Measurements from ENCODE around the gene RHCE. TPM values are rescaled to one million over a fixed set of nuclear protein-coding genes. Genes with fewer than 3 reads are reported as not detected.
"Not testable (repeated sequence)": the region's sequence is repeated elsewhere in the genome, so short reads cannot be mapped to it uniquely, and the experiment has no call there.

RHCE gene
- 0.52 TPM for total RNA-seq

DNA sequence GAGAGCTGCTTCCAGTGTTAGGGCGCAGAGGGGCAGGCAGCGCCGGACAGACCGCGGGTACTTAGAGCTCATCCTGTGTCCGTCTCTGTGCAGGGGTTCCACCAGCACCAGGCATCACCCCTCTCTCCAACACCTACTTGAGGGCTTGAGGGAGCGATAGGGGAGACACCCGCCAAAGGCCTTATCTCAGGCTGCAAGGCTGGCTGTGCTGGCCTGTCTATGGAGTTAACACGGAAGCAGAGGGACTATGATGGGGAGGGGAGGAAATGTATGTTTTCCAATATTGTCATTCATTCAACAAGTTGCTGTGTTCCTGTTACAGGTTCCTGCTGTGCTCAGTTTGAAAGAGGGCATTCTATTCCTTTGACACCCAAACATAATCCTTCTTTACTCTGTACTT, at the start of gene RHCE:
TSS of gene RHCE (minus strand) at position 111 of the 400 bp plus-strand sequence. CDS start at position 72, 39 bp downstream.
- not testable (repeated sequence) for H3K4me3 ChIP-seq (ENCODE audit: low read length in 3 of 3); H3K9me3 ChIP-seq (ENCODE audit: control insufficient read depth in 3 of 3, low read length in 3 of 3); H3K36me3 ChIP-seq (ENCODE audit: control insufficient read depth in 3 of 3, insufficient read depth in 3 of 3, low read length in 3 of 3); H3K27ac ChIP-seq (ENCODE audit: low read depth, low read length); H3K27me3 ChIP-seq (ENCODE audit: control insufficient read depth in 3 of 3, insufficient read depth in 3 of 3, low read length in 3 of 3); H3K4me1 ChIP-seq (ENCODE audit: control insufficient read depth in 3 of 3, insufficient read depth in 3 of 3, low read length in 3 of 3); H3K9ac ChIP-seq (ENCODE audit: low read depth in 1 of 3, low read length in 3 of 3)

DNA sequence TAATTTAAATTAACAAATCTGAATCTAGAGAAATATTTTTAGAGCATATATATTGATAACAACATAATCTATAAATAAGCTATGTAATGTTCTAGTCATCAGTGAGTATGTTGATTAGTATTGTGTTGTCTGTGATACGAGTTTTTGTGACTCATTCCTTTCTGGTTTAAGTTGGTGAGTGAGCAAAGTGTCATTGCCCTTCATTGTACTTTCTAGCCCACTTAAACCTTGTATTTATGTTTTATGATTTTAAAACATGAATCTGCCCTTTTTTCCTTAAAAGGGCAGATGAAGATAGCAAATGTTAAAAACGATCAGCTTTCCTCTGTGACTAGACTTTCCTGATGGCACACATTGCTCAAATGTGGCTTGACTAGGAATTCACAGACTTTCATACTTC, 48.6 kb upstream of the RHCE start:
- no peak overlapping the region for H3K27ac ChIP-seq (ENCODE audit: low read depth, low read length)
- H3K27me3 ChIP-seq (ENCODE audit: control insufficient read depth in 3 of 3, insufficient read depth in 3 of 3, low read length in 3 of 3): no peaks in the 10 kb centered on the region
- H3K36me3 ChIP-seq (ENCODE audit: control insufficient read depth in 3 of 3, insufficient read depth in 3 of 3, low read length in 3 of 3): peaks cover 0 to 5% (median 0%) of the 10 kb centered on the region in 3 donors
- no peaks in the 10 kb centered on the region for H3K9me3 ChIP-seq (ENCODE audit: control insufficient read depth in 3 of 3, low read length in 3 of 3)
- H3K4me3 ChIP-seq (ENCODE audit: low read length in 3 of 3): no peak overlapping the region
- H3K4me1 ChIP-seq (ENCODE audit: control insufficient read depth in 3 of 3, insufficient read depth in 3 of 3, low read length in 3 of 3): peaks cover 14 to 28% (median 27%) of the 10 kb centered on the region in 3 donors
- H3K9ac ChIP-seq (ENCODE audit: low read depth in 1 of 3, low read length in 3 of 3): no peak overlapping the region

DNA sequence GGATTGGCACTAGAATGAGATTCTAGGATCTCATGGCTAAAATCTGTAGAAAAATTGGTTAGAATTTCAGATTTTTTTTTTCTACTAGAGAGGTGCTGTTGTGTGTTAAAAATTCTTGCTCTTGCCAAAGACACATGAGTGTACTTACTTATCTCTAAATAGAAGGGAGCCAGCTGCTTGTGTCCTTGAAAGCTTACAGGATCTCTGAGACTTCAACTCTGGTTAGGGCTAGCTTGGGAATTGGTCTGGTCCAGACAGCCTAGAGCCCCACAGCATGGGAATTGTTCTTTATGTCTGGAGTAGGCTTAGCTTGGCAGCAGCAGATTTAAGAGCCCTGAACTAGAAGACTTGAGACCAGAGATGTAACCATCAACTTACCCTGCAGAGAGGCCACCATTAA, 47.4 kb upstream of the RHCE start:
- peak overlapping the region in 1 of 3 donors; percentile 40 for H3K9ac ChIP-seq (ENCODE audit: low read depth in 1 of 3, low read length in 3 of 3)
- no peaks in the 10 kb centered on the region for H3K27me3 ChIP-seq (ENCODE audit: control insufficient read depth in 3 of 3, insufficient read depth in 3 of 3, low read length in 3 of 3)
- peaks cover 0 to 5% (median 0%) of the 10 kb centered on the region in 3 donors for H3K36me3 ChIP-seq (ENCODE audit: control insufficient read depth in 3 of 3, insufficient read depth in 3 of 3, low read length in 3 of 3)
- H3K9me3 ChIP-seq (ENCODE audit: control insufficient read depth in 3 of 3, low read length in 3 of 3): no peaks in the 10 kb centered on the region
- peaks cover 15 to 23% (median 21%) of the 10 kb centered on the region in 3 donors for H3K4me1 ChIP-seq (ENCODE audit: control insufficient read depth in 3 of 3, insufficient read depth in 3 of 3, low read length in 3 of 3)
- no peak overlapping the region for H3K4me3 ChIP-seq (ENCODE audit: low read length in 3 of 3)
- H3K27ac ChIP-seq (ENCODE audit: low read depth, low read length): peak overlapping the region; percentile 49

DNA sequence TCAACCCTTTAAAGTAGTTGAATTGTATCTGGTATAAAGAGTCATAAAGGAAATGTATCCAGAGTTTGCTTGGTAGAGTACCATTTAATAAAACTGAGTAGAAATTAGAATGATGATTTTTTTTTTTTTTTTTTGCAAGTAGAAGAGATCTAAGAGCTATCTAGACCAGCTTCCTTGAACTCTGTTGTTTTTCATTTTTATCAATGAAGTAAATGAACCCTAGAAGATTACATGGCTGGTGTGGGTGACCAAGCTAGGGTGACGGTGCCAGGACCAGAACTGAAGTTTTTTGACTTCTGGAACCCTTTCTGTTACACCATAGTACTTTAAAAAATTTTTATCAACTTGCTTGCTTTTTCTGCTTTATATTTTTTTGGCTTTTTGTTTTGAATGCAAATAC, 47.0 kb upstream of the RHCE start:
- Histone ChIP-seq H3K9ac (ENCODE audit: low read depth in 1 of 3, low read length in 3 of 3) (peak overlapping the region in 1 of 3 donors; percentile 34), H3K4me1 (ENCODE audit: control insufficient read depth in 3 of 3, insufficient read depth in 3 of 3, low read length in 3 of 3) (peaks cover 17 to 24% (median 24%) of the 10 kb centered on the region in 3 donors), H3K4me3 (ENCODE audit: low read length in 3 of 3) (no peak overlapping the region), H3K27me3 (ENCODE audit: control insufficient read depth in 3 of 3, insufficient read depth in 3 of 3, low read length in 3 of 3) (no peaks in the 10 kb centered on the region), H3K36me3 (ENCODE audit: control insufficient read depth in 3 of 3, insufficient read depth in 3 of 3, low read length in 3 of 3) (peaks cover 0 to 5% (median 0%) of the 10 kb centered on the region in 3 donors), H3K27ac (ENCODE audit: low read depth, low read length) (peak overlapping the region; percentile 49), H3K9me3 (ENCODE audit: control insufficient read depth in 3 of 3, low read length in 3 of 3) (no peaks in the 10 kb centered on the region)

DNA sequence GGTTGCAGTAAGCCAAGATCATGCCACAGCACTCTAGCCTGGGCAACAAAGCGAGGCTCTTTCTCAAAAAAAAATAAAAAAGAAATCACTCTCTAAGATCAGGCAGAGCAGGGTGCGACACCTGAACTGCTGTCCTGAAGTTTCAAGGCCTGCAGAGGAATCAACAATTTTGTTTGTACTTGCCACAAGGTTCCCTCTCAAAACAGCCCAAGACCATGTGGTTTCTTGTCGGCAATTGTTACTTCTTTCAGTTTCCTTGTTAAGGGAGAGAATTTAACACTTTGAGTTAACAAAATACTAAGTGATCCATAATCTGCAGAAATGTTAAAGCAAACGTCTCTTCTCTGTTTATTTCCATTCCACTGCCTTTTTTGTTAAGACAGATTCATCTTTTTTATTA, 46.6 kb upstream of the RHCE start:
- Histone ChIP-seq H3K9ac (ENCODE audit: low read depth in 1 of 3, low read length in 3 of 3) (peak overlapping the region in 1 of 3 donors; percentile 34), H3K27me3 (ENCODE audit: control insufficient read depth in 3 of 3, insufficient read depth in 3 of 3, low read length in 3 of 3) (no peaks in the 10 kb centered on the region), H3K4me1 (ENCODE audit: control insufficient read depth in 3 of 3, insufficient read depth in 3 of 3, low read length in 3 of 3) (peaks cover 18 to 24% (median 23%) of the 10 kb centered on the region in 3 donors), H3K27ac (ENCODE audit: low read depth, low read length) (no peak overlapping the region), H3K4me3 (ENCODE audit: low read length in 3 of 3) (no peak overlapping the region), H3K36me3 (ENCODE audit: control insufficient read depth in 3 of 3, insufficient read depth in 3 of 3, low read length in 3 of 3) (peaks cover 0 to 5% (median 0%) of the 10 kb centered on the region in 3 donors), H3K9me3 (ENCODE audit: control insufficient read depth in 3 of 3, low read length in 3 of 3) (no peaks in the 10 kb centered on the region)

DNA sequence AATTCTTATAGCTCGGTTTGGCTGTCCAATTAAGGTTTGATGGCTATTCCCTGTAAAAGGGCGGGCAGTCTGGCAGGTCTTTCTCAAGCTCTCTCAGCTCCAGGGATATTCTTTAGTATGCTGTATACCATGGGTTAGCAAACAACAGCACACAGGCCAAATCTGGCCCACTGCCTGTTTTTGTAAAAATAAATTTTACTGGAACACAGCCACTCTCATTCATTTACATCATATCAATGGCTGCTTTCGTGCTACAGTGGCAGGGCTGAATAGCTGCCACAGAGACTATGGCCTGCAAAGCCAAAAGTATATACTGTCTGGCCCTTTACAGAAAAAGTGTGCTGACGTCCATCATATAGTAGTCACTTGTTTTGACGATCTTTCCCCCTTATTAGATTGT, 42.1 kb upstream of the RHCE start:
- Histone ChIP-seq H3K9me3 (ENCODE audit: control insufficient read depth in 3 of 3, low read length in 3 of 3) (no peaks in the 10 kb centered on the region), H3K27ac (ENCODE audit: low read depth, low read length) (no peak overlapping the region), H3K36me3 (ENCODE audit: control insufficient read depth in 3 of 3, insufficient read depth in 3 of 3, low read length in 3 of 3) (peaks cover 3 to 16% (median 12%) of the 10 kb centered on the region in 3 donors), H3K4me1 (ENCODE audit: control insufficient read depth in 3 of 3, insufficient read depth in 3 of 3, low read length in 3 of 3) (peaks cover 18 to 37% (median 25%) of the 10 kb centered on the region in 3 donors), H3K9ac (ENCODE audit: low read depth in 1 of 3, low read length in 3 of 3) (no peak overlapping the region), H3K27me3 (ENCODE audit: control insufficient read depth in 3 of 3, insufficient read depth in 3 of 3, low read length in 3 of 3) (no peaks in the 10 kb centered on the region), H3K4me3 (ENCODE audit: low read length in 3 of 3) (no peak overlapping the region)

DNA sequence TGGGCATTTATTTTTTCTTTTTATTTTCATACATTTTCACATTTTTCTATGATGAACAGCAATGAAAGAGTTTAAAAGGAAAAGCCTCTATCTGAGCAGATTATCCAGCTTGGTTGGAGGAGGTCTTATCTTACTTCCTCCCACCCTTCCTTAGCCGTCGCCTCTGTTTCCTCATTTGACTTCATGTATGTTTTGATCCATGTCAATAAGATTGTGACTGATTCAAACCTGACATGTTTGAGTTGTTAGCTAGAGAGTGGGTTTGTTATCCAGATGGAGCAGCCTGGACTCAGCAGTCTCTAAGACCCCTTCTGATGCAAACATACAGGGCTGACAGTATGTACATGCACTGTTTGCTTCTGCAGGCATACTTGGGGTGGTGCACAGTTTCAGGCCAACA, 41.2 kb upstream of the RHCE start:
- H3K36me3 ChIP-seq (ENCODE audit: control insufficient read depth in 3 of 3, insufficient read depth in 3 of 3, low read length in 3 of 3): peaks cover 3 to 16% (median 15%) of the 10 kb centered on the region in 3 donors
- no peak overlapping the region for H3K4me3 ChIP-seq (ENCODE audit: low read length in 3 of 3)
- no peaks in the 10 kb centered on the region for H3K27me3 ChIP-seq (ENCODE audit: control insufficient read depth in 3 of 3, insufficient read depth in 3 of 3, low read length in 3 of 3)
- no peak overlapping the region for H3K9ac ChIP-seq (ENCODE audit: low read depth in 1 of 3, low read length in 3 of 3)
- no peak overlapping the region for H3K27ac ChIP-seq (ENCODE audit: low read depth, low read length)
- no peaks in the 10 kb centered on the region for H3K9me3 ChIP-seq (ENCODE audit: control insufficient read depth in 3 of 3, low read length in 3 of 3)
- H3K4me1 ChIP-seq (ENCODE audit: control insufficient read depth in 3 of 3, insufficient read depth in 3 of 3, low read length in 3 of 3): peaks cover 17 to 34% (median 25%) of the 10 kb centered on the region in 3 donors

DNA sequence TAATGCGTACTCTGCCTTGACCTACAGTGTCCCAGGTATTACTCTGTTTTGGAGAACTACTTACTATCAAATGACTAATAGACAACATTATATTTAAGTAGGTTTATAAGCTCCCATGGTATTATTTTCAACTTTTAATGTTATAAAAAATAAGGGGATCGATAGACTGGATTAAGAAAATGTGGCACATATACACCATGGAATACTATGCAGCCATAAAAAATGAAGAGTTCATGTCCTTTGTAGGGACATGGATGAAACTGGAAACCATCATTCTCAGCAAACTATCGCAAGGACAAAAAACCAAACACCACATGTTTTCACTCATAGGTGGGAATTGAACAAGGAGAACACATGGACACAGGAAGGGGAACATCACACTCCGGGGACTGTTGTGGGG, 40.2 kb upstream of the RHCE start:
- Histone ChIP-seq H3K4me1 (ENCODE audit: control insufficient read depth in 3 of 3, insufficient read depth in 3 of 3, low read length in 3 of 3) (peaks cover 17 to 34% (median 25%) of the 10 kb centered on the region in 3 donors), H3K36me3 (ENCODE audit: control insufficient read depth in 3 of 3, insufficient read depth in 3 of 3, low read length in 3 of 3) (peaks cover 4 to 23% (median 16%) of the 10 kb centered on the region in 3 donors)
- not testable (repeated sequence) for H3K27ac ChIP-seq (ENCODE audit: low read depth, low read length); H3K27me3 ChIP-seq (ENCODE audit: control insufficient read depth in 3 of 3, insufficient read depth in 3 of 3, low read length in 3 of 3); H3K9ac ChIP-seq (ENCODE audit: low read depth in 1 of 3, low read length in 3 of 3); H3K9me3 ChIP-seq (ENCODE audit: control insufficient read depth in 3 of 3, low read length in 3 of 3); H3K4me3 ChIP-seq (ENCODE audit: low read length in 3 of 3)

DNA sequence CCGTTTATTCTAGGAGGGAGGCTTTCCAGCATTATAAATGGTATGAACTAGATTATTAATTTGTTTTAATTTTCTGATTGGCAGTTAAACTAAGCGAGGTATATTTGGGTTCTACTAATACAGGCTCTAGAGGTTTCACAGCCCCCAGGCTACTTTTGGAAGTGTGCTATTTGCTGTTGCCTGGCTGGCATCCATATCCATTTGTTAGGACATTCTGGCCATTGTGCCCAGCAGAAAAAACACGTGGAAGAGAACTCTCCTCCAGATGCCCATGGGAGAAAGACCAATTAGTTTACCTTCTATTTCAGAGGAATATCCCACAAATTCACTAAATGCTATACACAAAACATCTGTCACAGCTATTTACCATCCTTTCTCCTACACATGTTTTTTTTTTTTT, 39.4 kb upstream of the RHCE start:
- H3K36me3 ChIP-seq (ENCODE audit: control insufficient read depth in 3 of 3, insufficient read depth in 3 of 3, low read length in 3 of 3): peaks cover 4 to 20% (median 16%) of the 10 kb centered on the region in 3 donors
- peak overlapping the region; percentile 54 for H3K27ac ChIP-seq (ENCODE audit: low read depth, low read length)
- H3K9me3 ChIP-seq (ENCODE audit: control insufficient read depth in 3 of 3, low read length in 3 of 3): no peaks in the 10 kb centered on the region
- no peak overlapping the region for H3K4me3 ChIP-seq (ENCODE audit: low read length in 3 of 3)
- no peaks in the 10 kb centered on the region for H3K27me3 ChIP-seq (ENCODE audit: control insufficient read depth in 3 of 3, insufficient read depth in 3 of 3, low read length in 3 of 3)
- no peak overlapping the region for H3K9ac ChIP-seq (ENCODE audit: low read depth in 1 of 3, low read length in 3 of 3)
- peaks cover 17 to 34% (median 25%) of the 10 kb centered on the region in 3 donors for H3K4me1 ChIP-seq (ENCODE audit: control insufficient read depth in 3 of 3, insufficient read depth in 3 of 3, low read length in 3 of 3)

DNA sequence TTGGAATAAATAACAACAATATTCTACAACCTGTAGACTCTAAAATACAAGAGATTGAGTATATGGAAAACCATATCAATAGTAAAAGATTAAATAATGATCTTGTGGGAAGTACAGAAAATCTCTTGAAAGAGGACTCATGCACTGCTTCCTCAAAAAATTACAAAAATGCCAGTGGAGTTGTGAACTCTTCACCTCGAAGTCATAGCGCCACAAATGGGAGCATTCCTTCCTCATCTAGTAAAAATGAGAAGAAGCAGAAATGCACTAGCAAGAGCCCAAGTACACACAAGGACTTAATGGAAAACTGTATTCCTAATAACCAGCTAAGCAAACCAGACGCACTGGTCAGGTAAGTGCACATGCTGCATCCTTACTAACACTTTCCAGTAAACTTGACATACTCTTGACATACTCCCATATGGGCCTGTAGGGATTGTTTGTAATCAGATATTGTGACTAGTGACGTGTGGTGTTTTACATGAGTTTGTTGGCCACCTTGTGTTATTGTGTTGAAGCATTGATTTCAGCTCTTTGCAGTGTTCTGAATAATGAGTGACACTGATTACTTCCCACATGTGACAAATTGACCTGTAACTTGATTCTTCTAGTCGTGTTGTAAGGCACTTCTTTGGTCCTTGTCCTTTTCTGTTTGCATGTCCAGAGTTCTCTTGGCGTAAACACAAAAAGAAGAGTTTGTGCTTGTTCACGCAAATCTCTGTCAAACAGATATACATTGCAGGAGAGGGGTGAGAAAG, 38.1 kb upstream of the RHCE start:
- peaks cover 6 to 23% (median 23%) of the 10 kb centered on the region in 3 donors for H3K36me3 ChIP-seq (ENCODE audit: control insufficient read depth in 3 of 3, insufficient read depth in 3 of 3, low read length in 3 of 3)
- no peaks in the 10 kb centered on the region for H3K27me3 ChIP-seq (ENCODE audit: control insufficient read depth in 3 of 3, insufficient read depth in 3 of 3, low read length in 3 of 3)
- H3K4me1 ChIP-seq (ENCODE audit: control insufficient read depth in 3 of 3, insufficient read depth in 3 of 3, low read length in 3 of 3): peaks cover 17 to 34% (median 23%) of the 10 kb centered on the region in 3 donors
- no peak overlapping the region for H3K4me3 ChIP-seq (ENCODE audit: low read length in 3 of 3)
- H3K9me3 ChIP-seq (ENCODE audit: control insufficient read depth in 3 of 3, low read length in 3 of 3): no peaks in the 10 kb centered on the region
- H3K27ac ChIP-seq (ENCODE audit: low read depth, low read length): peak overlapping the region; percentile 54
- no peak overlapping the region for H3K9ac ChIP-seq (ENCODE audit: low read depth in 1 of 3, low read length in 3 of 3)

Data from skeletal muscle tissue (tissue), 4 donors.